Cardiac muscle cell (in vitro differentiated cells and primary cell): ENCODE measurements around the gene NLGN4Y. TPM values are rescaled to one million over a fixed set of nuclear protein-coding genes. Genes with fewer than 3 reads are reported as not detected.

Experiments used
- DNase-seq, 2 donors: peaks; one replicate each; pipeline versions ENCODE4 v3.0.0 to v3.0.0-alpha.2; 2010 to 2017; ENCODE audit warnings: low read depth in 1 of 2, low spot score in 1 of 2
- H3K27ac ChIP-seq: fragments of 200-600 bp; sonication (generic); 2 replicates; pipeline ENCODE4 v1.5.1; 2016
- H3K27me3 ChIP-seq: fragments of 200-600 bp; sonication (generic); 2 replicates; pipeline ENCODE4 v1.6.0; 2016; ENCODE audit warnings: control low read depth
- H3K36me3 ChIP-seq: fragments of 200-600 bp; sonication (generic); 2 replicates; pipeline ENCODE4 v1.5.1; 2016; ENCODE audit warnings: control low read depth
- H3K4me1 ChIP-seq: fragments of 200-600 bp; sonication (generic); 2 replicates; pipeline ENCODE4 v1.8.1; 2017; ENCODE audit warnings: low read depth, mild to moderate bottlenecking, mixed run types
- H3K4me3 ChIP-seq: fragments of 200-600 bp; sonication (generic); 2 replicates; pipeline ENCODE4 v1.5.1; 2016; ENCODE audit warnings: mild to moderate bottlenecking
- H3K9me3 ChIP-seq: fragments of 200-600 bp; sonication (generic); 2 replicates; pipeline ENCODE4 v1.5.1; 2017; ENCODE audit warnings: low read depth, mild to moderate bottlenecking, control low read depth
- polyA plus RNA-seq: library from polyadenylated mRNA; unstranded; fragments of >200 nt; fragmentation: Nextera tagmentation; extraction: Ambion mirVana; gene quantifications from 2 replicates; pipeline ENCODE4 v1.2.1, GENCODE V29; 2016
- total RNA-seq: library from RNA; depleted of rRNA; stranded (reverse); fragments of >200 nt; gene quantifications from 2 replicates; pipeline ENCODE4 v1.2.3, GENCODE V29; 2016
- TF ChIP-seq, protein P1 (sequence below): IDR thresholded peaks from 2 replicates; pipeline ENCODE4 v1.5.1; 2012; ENCODE audit warnings: low read depth, mild to moderate bottlenecking, low read length

The NLGN4Y gene
- total and polyA plus RNA-seq, 2 experiments from 2014 or later, result 0.09 TPM; not detected in 1

DNA sequence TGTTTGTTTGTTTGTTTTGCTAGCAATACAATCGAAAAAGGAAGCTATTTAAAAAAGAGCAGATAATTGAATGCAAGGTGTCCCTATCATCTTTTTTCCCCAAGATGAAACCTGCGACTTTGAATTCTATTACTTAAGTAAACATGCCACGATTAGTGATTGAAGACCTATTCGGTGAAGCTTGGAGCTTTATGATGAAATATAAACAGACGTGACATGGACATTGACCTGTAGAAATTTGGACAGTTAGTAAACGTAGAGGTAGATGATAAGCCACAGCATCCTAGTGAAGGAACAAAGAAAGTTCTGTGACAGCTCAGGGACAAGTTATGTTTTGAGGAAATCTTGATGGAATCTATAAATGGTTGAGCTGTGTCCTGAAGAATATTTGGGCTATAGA is 103.9 kb downstream of the NLGN4Y start:
- TF ChIP-seq, protein P1, sequence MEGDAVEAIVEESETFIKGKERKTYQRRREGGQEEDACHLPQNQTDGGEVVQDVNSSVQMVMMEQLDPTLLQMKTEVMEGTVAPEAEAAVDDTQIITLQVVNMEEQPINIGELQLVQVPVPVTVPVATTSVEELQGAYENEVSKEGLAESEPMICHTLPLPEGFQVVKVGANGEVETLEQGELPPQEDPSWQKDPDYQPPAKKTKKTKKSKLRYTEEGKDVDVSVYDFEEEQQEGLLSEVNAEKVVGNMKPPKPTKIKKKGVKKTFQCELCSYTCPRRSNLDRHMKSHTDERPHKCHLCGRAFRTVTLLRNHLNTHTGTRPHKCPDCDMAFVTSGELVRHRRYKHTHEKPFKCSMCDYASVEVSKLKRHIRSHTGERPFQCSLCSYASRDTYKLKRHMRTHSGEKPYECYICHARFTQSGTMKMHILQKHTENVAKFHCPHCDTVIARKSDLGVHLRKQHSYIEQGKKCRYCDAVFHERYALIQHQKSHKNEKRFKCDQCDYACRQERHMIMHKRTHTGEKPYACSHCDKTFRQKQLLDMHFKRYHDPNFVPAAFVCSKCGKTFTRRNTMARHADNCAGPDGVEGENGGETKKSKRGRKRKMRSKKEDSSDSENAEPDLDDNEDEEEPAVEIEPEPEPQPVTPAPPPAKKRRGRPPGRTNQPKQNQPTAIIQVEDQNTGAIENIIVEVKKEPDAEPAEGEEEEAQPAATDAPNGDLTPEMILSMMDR, result no peak
- no peaks in the 10 kb centered on the region for H3K4me1 ChIP-seq
- H3K27ac ChIP-seq, result no peak overlapping the region
- no peaks in the 10 kb centered on the region for H3K36me3 ChIP-seq
- H3K27me3 ChIP-seq, result no peaks in the 10 kb centered on the region
- no peak overlapping the region for H3K4me3 ChIP-seq
- DNase-seq, result no peak
- no peaks in the 10 kb centered on the region for H3K9me3 ChIP-seq

DNA sequence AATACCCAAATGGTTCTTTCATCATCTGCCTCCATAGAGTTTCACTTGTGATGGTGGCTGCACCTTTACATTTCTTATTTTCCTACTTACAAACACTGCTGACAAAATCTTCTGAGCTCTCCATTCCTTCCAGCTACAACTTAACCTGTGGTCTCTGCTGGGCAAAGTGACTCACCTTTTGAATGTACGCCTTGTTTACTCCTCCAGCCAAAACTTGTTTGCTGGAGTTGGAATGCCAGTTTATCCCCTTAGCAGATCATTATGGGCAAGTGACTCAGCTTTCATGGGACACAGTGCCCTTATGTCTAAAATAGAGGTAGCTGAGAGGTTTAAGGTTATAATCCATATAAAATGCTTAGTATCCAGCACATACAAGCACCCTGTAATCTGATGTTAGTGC is 107.3 kb downstream of the NLGN4Y start:
- no peaks in the 10 kb centered on the region for H3K36me3 ChIP-seq
- DNase-seq, result no peak
- no peaks in the 10 kb centered on the region for H3K4me1 ChIP-seq
- H3K4me3 ChIP-seq, result no peak overlapping the region
- no peak overlapping the region for H3K27ac ChIP-seq
- H3K9me3 ChIP-seq, result no peaks in the 10 kb centered on the region
- TF ChIP-seq, protein P1, result no peak
- H3K27me3 ChIP-seq, result no peaks in the 10 kb centered on the region

DNA sequence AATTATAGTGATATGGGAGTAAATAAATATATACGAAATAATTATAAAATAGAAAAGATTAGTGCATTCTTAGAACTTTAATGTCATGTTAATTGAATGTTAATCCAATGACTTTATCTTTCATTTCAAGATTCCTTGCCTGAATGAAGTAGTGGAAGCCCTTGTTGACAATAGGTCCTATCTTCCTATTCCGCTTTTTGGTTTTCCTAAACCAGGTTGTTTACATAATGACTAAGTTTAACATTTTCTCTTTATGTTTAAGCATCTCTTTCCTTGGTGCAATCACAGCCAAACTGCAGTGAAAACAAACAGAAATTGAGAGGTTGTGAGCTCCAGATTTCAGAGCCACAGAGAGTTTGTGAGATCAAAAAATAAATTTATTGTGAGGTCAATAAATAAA is 109.4 kb downstream of the NLGN4Y start:
- H3K4me3 ChIP-seq, result no peak overlapping the region
- TF ChIP-seq, protein P1, result no peak
- H3K4me1 ChIP-seq, result no peaks in the 10 kb centered on the region
- H3K27me3 ChIP-seq, result no peaks in the 10 kb centered on the region
- H3K27ac ChIP-seq, result no peak overlapping the region
- no peaks in the 10 kb centered on the region for H3K36me3 ChIP-seq
- no peak for DNase-seq
- H3K9me3 ChIP-seq, result no peaks in the 10 kb centered on the region

DNA sequence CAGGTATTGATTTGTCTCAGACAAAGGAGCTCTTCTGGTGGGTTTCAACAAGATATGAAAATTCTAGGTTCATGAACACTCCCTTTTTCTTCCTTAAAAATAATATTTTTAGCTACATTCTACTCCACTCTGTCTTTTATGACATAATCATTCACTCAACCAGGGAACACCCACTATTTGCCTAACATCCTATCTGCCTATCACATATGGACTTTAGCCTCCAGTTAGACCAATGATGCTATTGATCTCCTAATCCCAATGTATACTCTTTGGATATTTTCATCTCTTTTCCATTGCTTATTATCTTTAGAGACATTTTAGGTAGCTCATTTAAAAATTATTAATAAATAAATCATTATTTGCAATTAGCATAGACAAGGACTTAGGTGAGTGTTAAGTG is 110.6 kb downstream of the NLGN4Y start:
- TF ChIP-seq, protein P1, result no peak
- H3K27ac ChIP-seq, result no peak overlapping the region
- H3K27me3 ChIP-seq, result no peaks in the 10 kb centered on the region
- no peaks in the 10 kb centered on the region for H3K36me3 ChIP-seq
- no peaks in the 10 kb centered on the region for H3K9me3 ChIP-seq
- no peaks in the 10 kb centered on the region for H3K4me1 ChIP-seq
- DNase-seq, result no peak
- no peak overlapping the region for H3K4me3 ChIP-seq

DNA sequence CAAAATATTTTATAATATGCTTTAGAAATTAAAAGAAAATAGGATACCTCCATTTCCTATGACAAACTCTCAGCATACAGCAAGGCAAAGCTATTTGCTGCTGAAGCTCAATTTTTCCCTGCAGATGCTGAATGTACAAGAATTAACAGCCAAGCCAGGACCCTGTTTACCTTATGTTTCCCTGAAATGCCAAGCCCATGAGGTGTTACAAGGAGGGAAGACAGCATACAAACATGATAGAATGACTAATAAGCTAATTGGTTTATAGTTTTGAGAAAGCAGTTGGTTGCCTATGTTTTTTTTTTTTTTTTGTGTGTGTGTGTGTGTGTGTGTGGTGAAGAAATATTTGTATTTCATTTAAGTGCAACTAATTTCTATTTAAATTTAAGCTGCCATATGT is 113.2 kb downstream of the NLGN4Y start:
- no peaks in the 10 kb centered on the region for H3K36me3 ChIP-seq
- TF ChIP-seq, protein P1, result no peak

DNA sequence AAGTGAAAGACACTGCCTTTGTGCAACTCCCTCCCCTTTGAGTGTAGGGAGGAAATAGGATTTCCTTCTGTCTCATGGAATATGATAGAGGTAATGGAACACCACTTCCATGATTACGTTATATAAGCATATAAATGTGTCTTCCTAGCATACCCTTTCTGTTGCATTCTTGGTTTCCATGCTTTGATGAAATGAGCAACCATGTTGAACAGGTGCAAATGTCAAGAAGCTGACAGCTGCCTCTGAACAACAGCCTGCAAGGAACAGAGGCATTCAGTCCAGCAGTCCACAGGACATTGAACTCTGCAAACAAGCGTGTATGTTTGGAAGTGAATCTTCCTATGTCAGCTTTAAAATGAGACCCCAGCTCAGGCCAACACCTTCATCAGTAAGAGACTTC is 117.5 kb downstream of the NLGN4Y start:
- DNase-seq, result no peak
- H3K9me3 ChIP-seq, result no peaks in the 10 kb centered on the region
- H3K27ac ChIP-seq, result no peak overlapping the region
- no peaks in the 10 kb centered on the region for H3K4me1 ChIP-seq
- H3K27me3 ChIP-seq, result no peaks in the 10 kb centered on the region
- TF ChIP-seq, protein P1, result no peak
- no peak overlapping the region for H3K4me3 ChIP-seq
- H3K36me3 ChIP-seq, result no peaks in the 10 kb centered on the region

More for the DNA sequence above, 113.2 kb downstream of the NLGN4Y start:
- H3K4me3 ChIP-seq, result no peak overlapping the region
- H3K4me1 ChIP-seq, result no peaks in the 10 kb centered on the region
- no peak for DNase-seq
- no peaks in the 10 kb centered on the region for H3K27me3 ChIP-seq
- H3K27ac ChIP-seq, result no peak overlapping the region
- no peaks in the 10 kb centered on the region for H3K9me3 ChIP-seq
